GM18909 (cell line): ENCODE data around the gene HHAT.
"Not testable (repeated sequence)": the region's sequence is repeated elsewhere in the genome, so short reads cannot be mapped to it uniquely, and the experiment has no call there.

Experiments used
- ATAC-seq: cut with Tn5 transposase; IDR thresholded peaks from one replicate; pipeline ENCODE4 v1.9.1; 2021; ENCODE audit warnings: mild to moderate bottlenecking; ENCODE audit not compliant: unreplicated experiment, poor library complexity

The HHAT gene

DNA sequence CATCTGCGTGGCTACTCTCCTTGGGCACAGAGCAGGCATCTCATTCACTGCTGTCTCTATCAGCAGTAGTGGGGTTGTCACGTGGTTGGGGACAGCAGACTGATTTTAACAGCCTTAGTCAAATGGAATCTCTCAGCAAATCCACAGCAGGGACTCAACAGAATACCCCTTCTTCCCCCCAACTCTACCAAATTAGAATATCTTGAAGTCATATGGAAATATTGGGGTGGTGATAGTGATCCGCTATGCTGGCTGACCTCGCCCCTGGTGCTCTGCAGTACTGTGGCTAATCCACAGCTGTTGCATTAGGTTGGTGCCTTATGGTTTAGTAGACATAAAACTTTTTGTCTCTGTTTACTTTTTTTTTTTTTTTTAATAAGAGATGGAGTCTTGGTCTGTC is 23.9 kb downstream of the HHAT start:
- no peak for ATAC-seq

- ATAC-seq, result not testable (repeated sequence)
Measured at GRCh38 chr1:210354305-210354704, 25.6 kb downstream of the HHAT start.

GRCh38 chr1:210358626-210359025 is 29.9 kb downstream of the HHAT start:
- ATAC-seq, result no peak

- no peak for ATAC-seq
Measured at GRCh38 chr1:210359255-210359654, 30.6 kb downstream of the HHAT start.

DNA sequence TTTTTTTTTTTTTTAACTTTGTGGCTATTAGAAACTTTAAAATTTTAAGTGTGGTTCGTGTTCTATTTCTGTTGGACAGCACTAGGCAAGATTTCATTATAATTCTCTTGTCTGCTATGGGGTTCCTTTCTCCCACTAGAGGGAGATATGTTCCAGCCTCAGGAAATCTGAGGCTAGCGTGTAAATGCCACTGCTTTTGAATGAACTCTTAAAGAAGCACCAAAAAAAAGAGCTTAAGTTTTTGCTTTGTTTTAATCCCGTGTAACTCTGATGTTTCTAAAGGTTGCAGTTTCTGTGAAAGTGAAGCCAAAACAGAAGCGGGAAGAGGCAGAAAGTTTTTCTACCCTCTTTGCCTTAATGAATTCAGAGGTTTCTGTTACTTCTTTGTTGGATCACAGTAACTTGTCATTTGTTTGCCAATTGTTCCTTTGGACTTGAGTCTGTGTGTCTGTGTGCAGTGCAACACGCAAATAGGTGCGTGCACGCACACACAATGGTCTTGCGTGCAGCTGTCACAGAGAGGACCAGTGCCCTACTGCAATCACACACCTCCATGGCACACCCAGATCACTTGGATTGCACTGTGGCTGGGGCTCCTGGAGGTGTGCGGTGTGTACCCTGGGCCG is 32.3 kb downstream of the HHAT start:
- ATAC-seq, result peak; percentile 66

- ATAC-seq, result no peak
Measured at GRCh38 chr1:210361665-210362064, 33.0 kb downstream of the HHAT start.

DNA sequence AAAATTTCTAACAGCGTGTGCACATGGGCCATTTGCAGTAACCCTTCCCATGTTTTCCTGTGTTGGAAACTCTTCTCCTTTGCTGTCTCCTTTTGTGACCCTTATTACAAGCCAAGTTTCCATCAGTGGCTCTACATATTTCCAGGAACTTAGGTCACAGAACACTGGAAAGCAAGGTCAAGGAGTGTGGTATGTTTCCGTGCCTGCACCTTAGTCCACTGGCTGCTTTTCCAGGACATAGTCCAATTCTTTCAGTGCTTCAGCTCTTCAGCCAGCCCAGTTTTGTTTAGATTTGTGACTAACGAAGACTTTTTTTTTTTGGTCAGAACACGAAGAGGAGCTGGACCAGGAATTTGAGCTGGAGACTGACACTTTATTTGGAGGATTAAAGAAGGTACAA is 33.8 kb downstream of the HHAT start:
- no peak for ATAC-seq

- ATAC-seq, result no peak
Measured at GRCh38 chr1:210363119-210363518, 34.4 kb downstream of the HHAT start.

DNA sequence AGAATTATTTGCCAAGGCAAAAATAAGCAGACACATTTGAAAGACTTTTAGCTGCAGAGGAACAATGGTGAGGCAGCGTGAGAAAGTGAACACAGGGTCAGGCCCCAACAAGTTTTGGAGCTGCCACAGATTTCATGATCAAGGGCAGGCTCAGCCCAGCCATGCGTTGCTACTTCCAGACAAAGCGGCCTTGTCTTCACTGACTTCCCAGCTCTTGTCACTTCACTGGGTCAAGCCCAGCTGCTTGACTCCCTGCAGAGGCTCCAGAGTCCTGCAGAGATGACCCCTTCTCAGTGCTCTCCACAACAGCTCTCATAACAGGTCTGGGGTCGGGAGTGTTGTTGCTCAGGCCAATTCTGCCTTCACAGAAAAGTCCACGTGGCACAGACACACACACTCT is 35.8 kb downstream of the HHAT start:
- no peak for ATAC-seq

- ATAC-seq, result no peak
Measured at GRCh38 chr1:210366767-210367166, 38.1 kb downstream of the HHAT start.

DNA sequence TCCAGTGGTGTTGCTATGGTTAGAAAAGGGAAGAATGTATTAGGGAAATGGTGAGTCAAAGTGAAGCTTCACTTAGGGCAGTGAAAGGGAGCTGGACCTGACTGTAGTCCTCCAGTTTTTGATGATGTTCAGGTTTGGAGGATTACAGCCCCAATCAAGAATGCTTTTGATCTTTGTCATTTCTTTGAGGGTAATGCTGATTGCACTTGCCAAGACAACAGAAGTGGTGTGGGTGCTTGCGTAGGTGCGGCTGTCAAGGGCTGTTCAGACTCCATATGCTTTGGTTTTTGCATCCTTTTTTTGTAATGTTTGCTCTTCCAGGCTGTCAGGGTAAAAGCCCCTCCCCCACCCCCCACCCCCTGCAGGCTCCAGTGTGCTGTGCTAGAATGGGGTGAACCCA is 38.9 kb downstream of the HHAT start:
- ATAC-seq, result no peak

- ATAC-seq, result no peak
Measured at GRCh38 chr1:210369425-210369824, 40.7 kb downstream of the HHAT start.

GRCh38 chr1:210371916-210372315 is 43.2 kb downstream of the HHAT start:
- no peak for ATAC-seq

GRCh38 chr1:210372491-210372890 is 43.8 kb downstream of the HHAT start:
- no peak for ATAC-seq

DNA sequence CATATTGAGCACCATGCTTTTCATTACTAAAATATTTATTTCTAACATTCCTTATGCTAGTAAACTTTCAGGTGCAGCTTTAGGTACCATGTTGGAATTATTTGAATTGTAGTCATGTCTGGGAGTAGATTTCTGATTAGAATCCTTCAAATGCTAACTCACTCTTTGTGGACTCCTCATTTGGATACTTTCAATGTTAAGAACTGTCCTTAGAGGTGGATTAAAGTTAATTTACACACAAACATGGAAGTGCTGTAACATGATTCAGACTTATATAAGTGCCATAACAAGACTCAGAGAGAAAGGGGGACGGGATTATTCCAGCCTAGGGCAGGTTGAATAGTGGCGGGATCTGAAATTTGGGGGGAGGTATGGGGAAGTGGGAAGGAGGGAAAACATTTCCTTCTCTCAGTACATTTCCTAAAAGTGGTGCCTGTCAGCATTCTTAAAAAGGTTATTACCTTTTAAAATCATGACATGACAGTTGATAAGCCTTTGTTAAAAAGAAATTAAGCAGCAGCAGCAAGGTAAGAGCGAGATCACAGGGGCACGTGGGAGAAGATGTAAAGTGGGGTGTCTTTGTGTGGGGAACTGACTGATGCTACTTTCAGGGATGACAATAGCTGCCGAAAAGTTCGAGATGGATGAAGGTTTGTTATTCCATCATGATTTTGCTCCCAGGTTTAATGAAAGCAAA is 44.4 kb downstream of the HHAT start:
- no peak for ATAC-seq

GRCh38 chr1:210373628-210373877 is 44.9 kb downstream of the HHAT start:
- ATAC-seq, result no peak

- peak; percentile 85 for ATAC-seq
Measured at GRCh38 chr1:210373878-210374599, 45.3 kb downstream of the HHAT start.

DNA sequence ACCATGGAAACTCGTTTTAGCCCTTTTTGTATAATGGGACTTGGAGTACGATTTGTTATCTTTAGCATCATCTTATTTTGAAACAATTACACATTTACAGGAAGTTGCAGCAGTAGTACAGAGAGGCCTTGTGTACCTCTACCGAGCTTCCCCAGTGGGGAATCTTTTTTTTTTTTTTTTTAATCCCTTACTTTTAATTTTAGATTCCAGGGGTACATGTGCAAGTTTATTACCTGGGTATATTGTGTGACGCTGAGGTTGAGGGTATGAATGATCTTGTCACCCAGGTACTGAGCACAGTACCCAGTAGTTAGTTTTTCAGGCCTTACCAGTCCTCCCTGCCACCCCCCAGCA is 45.9 kb downstream of the HHAT start:
- no peak for ATAC-seq

DNA sequence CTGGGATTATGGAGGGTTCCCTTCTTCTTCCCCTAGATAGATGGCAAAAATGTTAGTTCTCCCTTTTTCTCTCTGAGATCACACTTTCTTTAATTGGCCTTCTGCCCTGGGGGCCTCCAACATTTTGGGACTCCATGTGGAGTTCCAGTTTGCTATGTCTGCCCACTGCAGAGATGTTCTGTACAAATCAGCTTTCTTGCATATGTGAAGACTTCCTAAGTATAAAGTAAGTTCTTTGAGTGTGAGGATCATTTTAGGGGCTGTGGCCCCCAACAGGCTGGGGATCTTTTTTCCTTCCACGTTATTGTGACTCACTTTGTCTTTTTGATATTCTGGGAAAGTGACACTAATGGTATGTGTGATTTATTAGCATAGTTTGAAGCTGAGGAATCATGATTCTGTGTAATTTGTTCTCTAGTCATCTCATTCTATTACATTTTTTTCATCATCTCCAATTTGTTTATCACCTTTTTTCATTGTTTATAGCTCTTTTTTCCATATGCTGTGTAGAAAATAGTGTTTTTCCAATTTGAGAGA is 48.2 kb downstream of the HHAT start:
- no peak for ATAC-seq

DNA sequence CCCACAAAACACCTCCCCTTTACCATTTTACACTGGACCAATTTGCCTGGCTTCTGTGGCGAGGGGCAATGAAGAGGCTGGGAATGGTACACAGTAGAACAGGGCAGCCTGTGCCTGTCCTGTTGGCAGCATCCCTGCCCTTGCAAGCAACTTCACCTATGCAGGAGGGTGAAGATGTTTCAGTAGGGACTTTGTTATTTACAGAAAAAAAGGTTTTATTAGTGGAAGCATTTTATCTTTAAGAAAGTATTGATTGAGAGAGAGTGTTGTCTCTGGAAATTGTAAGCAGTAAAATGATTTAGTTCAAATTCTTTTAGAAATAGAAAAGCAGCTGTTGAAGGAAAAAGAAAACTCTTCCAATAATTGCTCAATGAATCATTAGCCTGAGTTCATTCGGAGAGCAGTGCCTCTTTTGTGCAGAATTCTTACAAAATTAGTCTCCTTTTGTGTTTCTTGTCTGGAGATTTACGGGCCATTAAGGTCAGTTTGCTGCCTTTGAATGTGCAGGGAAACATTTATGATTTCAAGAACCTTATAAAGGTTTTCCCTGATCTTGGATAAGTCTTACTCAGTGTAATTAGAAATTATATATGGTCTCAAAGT is 49.1 kb downstream of the HHAT start:
- no peak for ATAC-seq

GRCh38 chr1:210378736-210379135 is 50.0 kb downstream of the HHAT start:
- ATAC-seq, result no peak
